ENCODE data around the gene TRAPPC6A. TPM values are rescaled to one million over a fixed set of nuclear protein-coding genes. Genes with fewer than 3 reads are reported as not detected.

The TRAPPC6A gene
- total RNA-seq, 1 donor from 2014 or later, result 36.8 TPM

- DNase-seq, result no peak
Observed at GRCh38 chr19:45146741-45147205, 31.3 kb downstream of the TRAPPC6A start.

GRCh38 chr19:45146251-45146650, 31.8 kb downstream of the TRAPPC6A start:
- DNase-seq, result no peak

DNA sequence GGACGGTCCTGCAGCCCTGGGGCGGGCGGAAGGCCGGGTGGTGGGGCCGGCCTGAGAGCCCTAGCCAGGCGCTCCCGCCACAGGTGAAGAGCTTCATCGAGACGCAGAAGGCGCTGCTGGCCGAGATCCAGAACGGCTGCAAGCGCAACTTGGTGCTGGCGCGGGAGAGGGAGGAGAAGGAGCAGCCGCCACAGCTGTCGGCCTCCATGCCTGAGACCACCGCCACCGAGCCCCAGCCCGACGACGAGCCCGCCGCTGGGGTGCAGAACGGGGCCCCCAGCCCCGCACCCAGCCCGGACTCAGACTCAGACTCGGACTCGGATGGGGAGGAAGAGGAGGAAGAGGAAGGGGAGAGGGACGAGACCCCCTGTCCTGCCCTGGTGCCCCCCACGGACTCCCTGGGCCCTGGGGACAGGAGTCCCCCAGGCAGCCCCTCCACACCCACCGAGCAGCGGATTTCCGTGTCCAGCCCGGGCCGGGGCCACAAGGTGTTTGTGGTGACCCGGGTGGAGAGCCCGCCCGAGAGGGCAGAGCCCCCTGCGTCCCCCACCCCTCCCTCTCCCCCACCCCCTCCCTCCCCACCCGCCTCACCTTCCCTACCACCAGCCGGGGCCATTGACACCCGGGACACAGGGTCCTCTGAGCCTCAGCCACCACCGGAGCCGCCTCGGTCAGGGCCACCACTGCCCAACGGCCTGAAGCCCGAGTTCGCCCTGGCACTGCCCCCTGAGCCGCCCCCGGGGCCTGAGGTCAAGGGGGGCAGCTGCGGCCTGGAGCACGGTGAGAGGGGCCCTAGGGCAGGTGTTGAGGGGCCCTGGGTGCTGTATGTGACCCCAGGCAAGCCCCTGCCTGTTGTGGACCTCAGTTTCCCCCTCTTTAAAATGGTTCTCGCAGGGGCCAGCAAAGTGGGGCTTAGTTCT, 32.5 kb downstream of the TRAPPC6A start:
- no peak for DNase-seq

DNA sequence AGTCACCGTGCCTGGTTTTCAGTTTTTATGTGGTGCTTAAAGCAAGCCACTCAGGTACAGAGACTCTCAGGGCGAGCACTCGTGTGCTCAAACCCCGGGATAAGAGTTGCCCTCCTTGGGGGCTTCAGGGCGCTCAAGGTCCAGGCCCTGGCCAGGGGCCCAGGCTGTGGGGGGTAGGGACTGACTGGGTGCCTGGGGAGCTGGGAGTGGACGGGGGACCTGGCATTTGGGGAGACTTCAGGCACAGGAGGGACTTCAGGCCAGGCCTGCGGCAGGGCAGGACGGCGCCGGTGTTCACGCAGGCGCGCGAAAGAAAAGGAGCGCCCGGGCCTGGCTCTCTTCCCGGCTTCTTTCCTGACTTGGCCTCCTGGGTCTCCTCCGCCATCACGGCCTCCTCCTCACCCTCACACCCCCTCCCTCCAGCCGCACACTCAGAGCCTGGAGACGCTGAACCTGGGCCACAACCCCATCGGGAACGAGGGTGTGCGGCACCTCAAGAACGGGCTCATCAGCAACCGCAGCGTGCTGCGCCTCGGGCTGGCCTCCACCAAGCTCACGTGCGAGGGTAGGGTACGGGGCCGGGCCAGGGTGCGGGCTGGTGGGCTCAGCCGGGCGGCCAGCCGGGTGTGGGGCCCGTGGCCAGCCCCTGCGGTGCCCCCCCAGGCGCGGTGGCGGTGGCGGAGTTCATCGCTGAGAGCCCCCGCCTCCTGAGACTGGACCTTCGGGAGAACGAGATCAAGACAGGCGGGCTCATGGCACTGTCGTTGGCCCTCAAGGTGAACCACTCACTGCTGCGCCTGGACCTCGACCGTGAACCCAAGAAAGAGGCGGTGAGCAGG, 33.4 kb downstream of the TRAPPC6A start:
- DNase-seq, result no peak

- no peak for DNase-seq
Observed at GRCh38 chr19:45142726-45143110, 35.3 kb downstream of the TRAPPC6A start.

DNA sequence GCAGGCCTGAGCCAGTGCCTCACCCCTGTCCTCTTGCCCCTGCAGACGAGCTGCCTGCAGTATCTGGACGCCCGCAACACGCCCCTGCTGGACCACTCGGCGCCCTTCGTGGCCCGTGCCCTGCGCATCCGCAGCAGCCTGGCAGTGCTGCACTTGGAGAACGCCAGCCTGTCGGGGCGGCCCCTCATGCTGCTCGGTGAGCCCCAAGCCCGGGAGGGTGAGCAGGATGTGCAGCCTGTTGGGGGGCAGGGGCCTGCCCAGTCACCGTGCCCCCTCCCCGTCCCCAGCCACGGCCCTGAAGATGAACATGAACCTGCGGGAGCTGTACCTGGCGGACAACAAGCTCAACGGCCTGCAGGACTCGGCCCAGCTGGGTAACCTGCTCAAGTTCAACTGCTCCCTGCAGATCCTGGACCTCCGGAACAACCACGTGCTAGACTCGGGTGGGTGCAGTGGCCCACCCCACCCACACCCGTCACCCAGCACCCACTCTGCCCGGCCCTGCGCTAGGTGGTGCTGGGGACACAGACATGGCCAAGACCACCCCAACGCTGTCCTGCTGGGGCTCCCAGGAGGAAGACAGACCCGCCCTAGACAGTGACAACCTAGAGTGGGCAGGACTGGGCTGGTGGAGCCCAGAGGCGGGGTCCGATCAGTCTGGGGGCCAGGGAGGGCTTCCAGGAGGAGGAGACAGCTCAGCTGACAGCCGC, 35.9 kb downstream of the TRAPPC6A start:
- DNase-seq, result no peak

DNA sequence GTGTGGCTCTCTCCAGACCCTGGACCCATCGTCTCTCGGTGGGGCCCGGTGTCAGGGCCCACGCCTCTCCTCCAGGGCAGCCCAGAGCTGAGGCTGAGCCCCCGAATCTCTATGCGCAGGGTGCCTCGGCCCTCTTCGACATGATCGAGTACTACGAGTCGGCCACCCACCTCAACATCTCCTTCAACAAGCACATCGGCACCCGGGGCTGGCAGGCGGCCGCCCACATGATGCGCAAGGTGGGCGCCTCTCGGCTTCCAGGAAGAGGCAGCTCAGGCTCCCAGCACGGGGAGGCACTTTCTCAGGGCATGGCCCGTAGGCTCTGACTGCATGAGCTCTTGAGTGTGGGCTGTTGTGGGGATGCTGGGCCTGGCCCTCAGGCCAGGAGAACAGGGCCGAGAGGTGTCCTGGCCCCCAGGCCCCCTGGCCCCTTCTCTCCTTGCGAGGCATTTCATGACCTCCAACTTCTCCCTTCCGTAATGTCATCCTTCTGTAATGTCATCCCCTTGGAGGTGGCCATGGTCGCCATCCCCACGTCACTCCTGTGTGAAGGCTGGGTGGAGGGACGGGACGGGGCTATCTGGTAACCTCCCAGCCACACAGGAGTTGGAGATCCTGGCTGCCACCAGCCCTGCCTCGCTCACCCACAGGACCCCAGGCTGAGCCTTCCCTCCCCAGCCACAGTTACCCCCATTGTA, 36.7 kb downstream of the TRAPPC6A start:
- no peak for DNase-seq

- DNase-seq, result no peak
Observed at GRCh38 chr19:45140533-45140932, 37.5 kb downstream of the TRAPPC6A start.

DNA sequence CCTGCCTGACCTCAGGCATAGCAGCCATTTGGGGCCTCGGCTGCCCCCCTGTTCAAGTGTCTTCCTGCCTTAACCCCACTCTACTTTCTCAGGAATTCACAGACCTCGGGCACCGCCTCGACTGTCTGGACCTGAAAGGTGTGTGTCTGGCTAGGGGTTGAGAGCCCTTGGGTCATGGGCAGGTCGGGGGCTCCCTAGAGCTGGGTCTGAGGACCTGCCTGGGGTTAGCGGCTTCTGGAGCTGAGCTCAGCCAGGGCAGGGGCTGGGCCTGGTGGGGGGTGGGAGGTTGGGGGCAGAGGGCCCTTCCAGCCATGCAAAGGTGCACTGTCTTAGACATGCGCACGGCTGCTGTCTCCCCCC, 37.9 kb downstream of the TRAPPC6A start:
- DNase-seq, result no peak

GRCh38 chr19:45139286-45140143, 38.5 kb downstream of the TRAPPC6A start:
- DNase-seq, result no peak

GRCh38 chr19:45138303-45138751, 39.7 kb downstream of the TRAPPC6A start:
- DNase-seq, result no peak

- no peak for DNase-seq
Observed at GRCh38 chr19:45137179-45137761, 40.8 kb downstream of the TRAPPC6A start.

- DNase-seq, result no peak
Observed at GRCh38 chr19:45136507-45137178, 41.4 kb downstream of the TRAPPC6A start.

- no peak for DNase-seq
Observed at GRCh38 chr19:45135176-45135885, 42.7 kb downstream of the TRAPPC6A start.

DNA sequence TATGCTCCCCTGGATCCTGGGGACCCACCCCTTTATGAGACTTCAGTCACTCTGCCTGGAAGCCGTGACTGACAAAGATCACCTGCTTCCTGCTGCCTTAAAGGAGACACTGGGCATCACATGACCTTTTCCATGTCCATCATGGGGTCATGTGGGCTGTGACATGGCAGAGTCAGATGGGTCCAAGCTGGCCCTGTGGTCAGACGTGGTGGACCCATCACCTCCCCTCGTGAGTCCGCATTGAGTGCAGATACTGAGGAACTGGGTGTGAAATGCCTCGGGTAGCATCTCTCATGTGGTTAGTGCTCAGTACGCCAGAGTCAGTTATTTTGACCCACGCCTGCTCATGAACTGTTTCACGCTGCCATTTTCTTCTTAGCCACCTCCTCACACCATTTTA, 44.4 kb downstream of the TRAPPC6A start:
- no peak for DNase-seq

- DNase-seq, result peak; percentile 39
Observed at GRCh38 chr19:45130888-45131615, 47.0 kb downstream of the TRAPPC6A start.

GRCh38 chr19:45130236-45130635, 47.8 kb downstream of the TRAPPC6A start:
- DNase-seq, result no peak

DNA sequence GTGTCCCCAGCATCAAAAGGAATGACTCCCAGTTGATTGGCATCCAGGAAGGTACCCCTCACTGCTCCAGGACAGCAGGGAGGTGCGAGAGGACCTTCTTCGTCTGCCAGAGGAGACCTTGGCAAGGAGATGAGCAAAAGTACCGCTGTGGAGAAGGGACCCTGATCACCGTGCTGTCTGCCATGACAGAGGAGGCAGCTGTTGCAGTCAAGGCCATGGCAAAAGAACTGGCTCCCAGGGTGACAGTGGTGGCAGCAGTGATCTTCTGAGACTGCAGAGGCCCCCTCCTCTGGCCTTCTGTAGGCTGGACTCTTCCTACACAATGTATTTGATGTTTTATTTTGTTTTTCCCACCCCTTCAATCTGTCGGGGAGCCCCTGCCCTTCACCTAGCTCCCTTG, 49.2 kb downstream of the TRAPPC6A start:
- no peak for DNase-seq

GRCh38 chr19:45128146-45128545, 49.9 kb downstream of the TRAPPC6A start:
- no peak for DNase-seq

Data from dermis blood vessel endothelial cell (primary cell).